DLD1 (cell line): Measurements from ENCODE around the gene TNIK.
"Not testable (repeated sequence)": the region's sequence is repeated elsewhere in the genome, so short reads cannot be mapped to it uniquely, and the experiment has no call there.

Experiments used
- in situ Hi-C: cut with HindIII; loops from 2 replicates; pipeline ENCODE4 v1.10.0; 2017; ENCODE audit warnings: low sequenced_read_pairs

TNIK gene

GRCh38 chr3:171287761-171288160, 172.4 kb downstream of the TNIK start:
- in situ Hi-C loops = not testable (repeated sequence)

GRCh38 chr3:171286580-171287249, 173.5 kb downstream of the TNIK start:
- in situ Hi-C loops = no loop called here

GRCh38 chr3:171285287-171285686, 174.9 kb downstream of the TNIK start:
- in situ Hi-C loops = no loop called here

- in situ Hi-C loops = no loop called here
Observed at GRCh38 chr3:171284308-171285075, 175.7 kb downstream of the TNIK start.

GRCh38 chr3:171283848-171284222, 176.4 kb downstream of the TNIK start:
- in situ Hi-C loops = no loop called here

- in situ Hi-C loops = no loop called here
Observed at GRCh38 chr3:171283183-171283847, 176.9 kb downstream of the TNIK start.

GRCh38 chr3:171282041-171282440, 178.2 kb downstream of the TNIK start:
- in situ Hi-C loops = no loop called here

- in situ Hi-C loops = no loop called here
Observed at GRCh38 chr3:171281256-171281992, 178.8 kb downstream of the TNIK start.

- in situ Hi-C loops = no loop called here
Observed at GRCh38 chr3:171279972-171280371, 180.2 kb downstream of the TNIK start.

GRCh38 chr3:171278299-171278590, 182.0 kb downstream of the TNIK start:
- in situ Hi-C loops = no loop called here

- in situ Hi-C loops = no loop called here
Observed at GRCh38 chr3:171277456-171278298, 182.5 kb downstream of the TNIK start.

GRCh38 chr3:171276923-171277322, 183.3 kb downstream of the TNIK start:
- in situ Hi-C loops = no loop called here

GRCh38 chr3:171274222-171274621, 186.0 kb downstream of the TNIK start:
- in situ Hi-C loops = no loop called here

GRCh38 chr3:171270541-171270940, 189.7 kb downstream of the TNIK start:
- in situ Hi-C loops = no loop called here

GRCh38 chr3:171269542-171269941, 190.7 kb downstream of the TNIK start:
- in situ Hi-C loops = no loop called here

- in situ Hi-C loops = no loop called here
Observed at GRCh38 chr3:171268677-171269076, 191.5 kb downstream of the TNIK start.

- in situ Hi-C loops = no loop called here
Observed at GRCh38 chr3:171267104-171267503, 193.1 kb downstream of the TNIK start.

GRCh38 chr3:171266740-171267073, 193.5 kb downstream of the TNIK start:
- in situ Hi-C loops = no loop called here

- in situ Hi-C loops = no loop called here
Observed at GRCh38 chr3:171266034-171266739, 194.0 kb downstream of the TNIK start.

GRCh38 chr3:171264758-171265157, 195.4 kb downstream of the TNIK start:
- in situ Hi-C loops = no loop called here
